HepG2 (cell line): ENCODE measurements around the gene CENPW. TPM values are rescaled to one million over a fixed set of nuclear protein-coding genes. Genes with fewer than 3 reads are reported as not detected.

ENCODE experiments used
- ATF6 ChIP-seq: sonication (generic); formaldehyde crosslinking; conservative IDR thresholded peaks from 2 replicates; pipeline ENCODE4 v1.4.0; 2020; ENCODE audit warnings: missing genetic modification reagents
- CHD4 ChIP-seq: fragments of 200-600 bp; sonication (generic); IDR thresholded peaks from 2 replicates; pipeline ENCODE4 v1.7.0; 2017; ENCODE audit warnings: mild to moderate bottlenecking, low read length, borderline replicate concordance
- HMG20B ChIP-seq: conservative IDR thresholded peaks from 2 replicates; pipeline ENCODE4 v1.6.1; 2016; ENCODE audit warnings: missing genetic modification reagents, missing compliant biosample characterization
- KAT7 ChIP-seq: IDR thresholded peaks from 2 replicates; pipeline ENCODE4 v1.6.1; 2018; ENCODE audit warnings: borderline replicate concordance, missing compliant biosample characterization
- KLF12 ChIP-seq: sonication (generic); formaldehyde crosslinking; IDR thresholded peaks from 2 replicates; pipeline ENCODE4 v1.4.0; 2020; ENCODE audit warnings: missing genetic modification reagents, borderline replicate concordance
- MTA3 ChIP-seq: sonication (generic); formaldehyde crosslinking; IDR thresholded peaks from 2 replicates; pipeline ENCODE4 v1.4.0; 2020; ENCODE audit warnings: missing genetic modification reagents
- NFYC ChIP-seq: IDR thresholded peaks from 2 replicates; pipeline ENCODE4 v1.6.1; 2016; ENCODE audit warnings: missing genetic modification reagents, missing compliant biosample characterization
- PAF1 ChIP-seq: IDR thresholded peaks from 2 replicates; pipeline ENCODE4 v1.6.1; 2016; ENCODE audit warnings: missing genetic modification reagents, missing compliant biosample characterization
- PCBP2 ChIP-seq: fragments of 200-400 bp; formaldehyde crosslinking; optimal IDR thresholded peaks from 2 replicates; pipeline ENCODE3; 2018; ENCODE audit warnings: low read length, low read depth; ENCODE audit not compliant: poor library complexity, severe bottlenecking
- PTBP1 ChIP-seq: fragments of 200-400 bp; formaldehyde crosslinking; IDR thresholded peaks from 2 replicates; pipeline ENCODE4 v1.6.1; 2018; ENCODE audit warnings: low read length, low read depth; ENCODE audit not compliant: poor library complexity, severe bottlenecking
- RFXAP ChIP-seq: sonication (generic); formaldehyde crosslinking; IDR thresholded peaks from 2 replicates; pipeline ENCODE4 v1.4.0; 2020; ENCODE audit warnings: missing genetic modification reagents, borderline replicate concordance
- SATB2 ChIP-seq: sonication (generic); formaldehyde crosslinking; IDR thresholded peaks from 2 replicates; pipeline ENCODE4 v1.5.0; 2020; ENCODE audit warnings: missing genetic modification reagents
- SP4 ChIP-seq: sonication (generic); formaldehyde crosslinking; IDR thresholded peaks from 2 replicates; pipeline ENCODE4 v1.8.1; 2023; ENCODE audit warnings: mild to moderate bottlenecking, missing genetic modification reagents
- SP5 ChIP-seq: IDR thresholded peaks from 2 replicates; pipeline ENCODE4 v1.6.1; 2016; ENCODE audit warnings: low read depth, borderline replicate concordance
- TBX2 ChIP-seq: sonication (generic); formaldehyde crosslinking; IDR thresholded peaks from 2 replicates; pipeline ENCODE4 v1.5.0; 2020; ENCODE audit warnings: missing genetic modification reagents, mild to moderate bottlenecking, borderline replicate concordance
- TGIF2 ChIP-seq: IDR thresholded peaks from 2 replicates; pipeline ENCODE4 v1.6.1; 2016; ENCODE audit warnings: control low read depth, missing compliant biosample characterization
- ZNF20 ChIP-seq: sonication (generic); formaldehyde crosslinking; IDR thresholded peaks from 2 replicates; pipeline ENCODE4 v1.4.0; 2020; ENCODE audit warnings: mild to moderate bottlenecking, moderate library complexity, missing genetic modification reagents
- ZNF556 ChIP-seq: sonication (generic); formaldehyde crosslinking; IDR thresholded peaks from 2 replicates; pipeline ENCODE4 v1.4.0; 2020; ENCODE audit warnings: mild to moderate bottlenecking, missing genetic modification reagents, borderline replicate concordance
- ZNF570 ChIP-seq: sonication (generic); formaldehyde crosslinking; IDR thresholded peaks from 2 replicates; pipeline ENCODE4 v1.4.0; 2020; ENCODE audit warnings: mild to moderate bottlenecking, missing genetic modification reagents, borderline replicate concordance
- ZNF572 ChIP-seq: sonication (generic); formaldehyde crosslinking; IDR thresholded peaks from 2 replicates; pipeline ENCODE4 v1.5.1; 2020; ENCODE audit warnings: mild to moderate bottlenecking, missing genetic modification reagents
- ZNF619 ChIP-seq: sonication (generic); formaldehyde crosslinking; IDR thresholded peaks from 2 replicates; pipeline ENCODE4 v1.4.0; 2020; ENCODE audit warnings: mild to moderate bottlenecking, missing genetic modification reagents
- ZNF7 ChIP-seq: IDR thresholded peaks from 2 replicates; pipeline ENCODE4 v1.6.1; 2016; ENCODE audit warnings: missing biosample characterization, missing genetic modification reagents
- polyA plus RNA-seq, 8 experiments: library from polyadenylated mRNA; depleted of rRNA in 3 of 8; stranded (reverse) in 7 of 8; unstranded in 1 of 8; fragments of >200 nt; fragmentation: Illumina TruSeq in 4 of 8; extraction: Trizol in 4 of 8; gene quantifications; 2 replicates each; pipeline versions ENCODE4 v1.2.1 to v1.2.3, GENCODE V29; 2011 to 2016; ENCODE audit warnings: low read depth in 4 of 8, missing spikeins in 1 of 8, mixed read lengths in 1 of 8; ENCODE audit not compliant: insufficient read depth in 1 of 8
- total RNA-seq, 5 experiments: library from RNA; depleted of rRNA; stranded (reverse); fragments of >200 nt; fragmentation: Illumina TruSeq; extraction: Trizol; gene quantifications; 2 replicates each; pipeline ENCODE4 v1.2.3, GENCODE V29; 2016; ENCODE audit warnings: low read depth in 1 of 5
- TF ChIP-seq, protein P1 (sequence below): sonication (generic); formaldehyde crosslinking; IDR thresholded peaks from 2 replicates; pipeline ENCODE4 v1.9.0; 2021; ENCODE audit warnings: missing genetic modification reagents, mild to moderate bottlenecking, borderline replicate concordance
- TF ChIP-seq, protein P2 (sequence below): fragments of 450-650 bp; IDR thresholded peaks from 2 replicates; pipeline ENCODE4 v1.6.1; 2017
- TF ChIP-seq, protein P3 (sequence below): IDR thresholded peaks from 2 replicates; pipeline ENCODE4 v1.6.1; 2016; ENCODE audit warnings: missing compliant biosample characterization, missing genetic modification reagents, borderline replicate concordance

Gene CENPW
- total and polyA plus RNA-seq, 2 of the 13 experiments (the other 11 are each of a cell fraction or from before 2014, with no cell fraction given), result 8.6 to 94.7 TPM

GRCh38 chr6:126339796-126340609 lies at the start of gene CENPW (continued):
- TF ChIP-seq MTA3 (CRISPR knock-in tag), result no peak
- no peak for TF ChIP-seq CHD4
- TF ChIP-seq TGIF2 (CRISPR knock-in tag), result peak; percentile 97
- TF ChIP-seq SATB2 (CRISPR knock-in tag), result no peak
- TF ChIP-seq KAT7, result peak; percentile 74; the same call in 1 of the 2 replicates
- TF ChIP-seq PCBP2, result no peak
- 0 out of 2 replicates have a peak, but pooled peaks have one; percentile 32 for TF ChIP-seq HMG20B (CRISPR knock-in tag)
- TF ChIP-seq, protein P1, sequence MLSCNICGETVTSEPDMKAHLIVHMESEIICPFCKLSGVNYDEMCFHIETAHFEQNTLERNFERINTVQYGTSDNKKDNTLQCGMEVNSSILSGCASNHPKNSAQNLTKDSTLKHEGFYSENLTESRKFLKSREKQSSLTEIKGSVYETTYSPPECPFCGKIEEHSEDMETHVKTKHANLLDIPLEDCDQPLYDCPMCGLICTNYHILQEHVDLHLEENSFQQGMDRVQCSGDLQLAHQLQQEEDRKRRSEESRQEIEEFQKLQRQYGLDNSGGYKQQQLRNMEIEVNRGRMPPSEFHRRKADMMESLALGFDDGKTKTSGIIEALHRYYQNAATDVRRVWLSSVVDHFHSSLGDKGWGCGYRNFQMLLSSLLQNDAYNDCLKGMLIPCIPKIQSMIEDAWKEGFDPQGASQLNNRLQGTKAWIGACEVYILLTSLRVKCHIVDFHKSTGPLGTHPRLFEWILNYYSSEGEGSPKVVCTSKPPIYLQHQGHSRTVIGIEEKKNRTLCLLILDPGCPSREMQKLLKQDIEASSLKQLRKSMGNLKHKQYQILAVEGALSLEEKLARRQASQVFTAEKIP (CRISPR knock-in tag), result no peak
- no peak; the same call in 1 of the 2 replicates for TF ChIP-seq SP5 (CRISPR knock-in tag)
- TF ChIP-seq KLF12 (CRISPR knock-in tag), result peak; percentile 67; the same call in 1 of the 2 replicates
- TF ChIP-seq ZNF619 (CRISPR knock-in tag), result no peak; the same call in 1 of the 2 replicates
- TF ChIP-seq ZNF7 (CRISPR knock-in tag), result no peak
- TF ChIP-seq ATF6, result no peak
- TF ChIP-seq, protein P2, sequence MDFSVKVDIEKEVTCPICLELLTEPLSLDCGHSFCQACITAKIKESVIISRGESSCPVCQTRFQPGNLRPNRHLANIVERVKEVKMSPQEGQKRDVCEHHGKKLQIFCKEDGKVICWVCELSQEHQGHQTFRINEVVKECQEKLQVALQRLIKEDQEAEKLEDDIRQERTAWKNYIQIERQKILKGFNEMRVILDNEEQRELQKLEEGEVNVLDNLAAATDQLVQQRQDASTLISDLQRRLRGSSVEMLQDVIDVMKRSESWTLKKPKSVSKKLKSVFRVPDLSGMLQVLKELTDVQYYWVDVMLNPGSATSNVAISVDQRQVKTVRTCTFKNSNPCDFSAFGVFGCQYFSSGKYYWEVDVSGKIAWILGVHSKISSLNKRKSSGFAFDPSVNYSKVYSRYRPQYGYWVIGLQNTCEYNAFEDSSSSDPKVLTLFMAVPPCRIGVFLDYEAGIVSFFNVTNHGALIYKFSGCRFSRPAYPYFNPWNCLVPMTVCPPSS, result no peak
- TF ChIP-seq PAF1 (CRISPR knock-in tag), result no peak; the same call in 1 of the 2 replicates
- TF ChIP-seq ZNF572, result no peak
- TF ChIP-seq ZNF556 (CRISPR knock-in tag), result peak; percentile 92; the same call in 1 of the 2 replicates
- TF ChIP-seq TBX2 (CRISPR knock-in tag), result peak; percentile 22; the same call in 1 of the 2 replicates
- TF ChIP-seq PTBP1, result no peak
- TF ChIP-seq, protein P3, sequence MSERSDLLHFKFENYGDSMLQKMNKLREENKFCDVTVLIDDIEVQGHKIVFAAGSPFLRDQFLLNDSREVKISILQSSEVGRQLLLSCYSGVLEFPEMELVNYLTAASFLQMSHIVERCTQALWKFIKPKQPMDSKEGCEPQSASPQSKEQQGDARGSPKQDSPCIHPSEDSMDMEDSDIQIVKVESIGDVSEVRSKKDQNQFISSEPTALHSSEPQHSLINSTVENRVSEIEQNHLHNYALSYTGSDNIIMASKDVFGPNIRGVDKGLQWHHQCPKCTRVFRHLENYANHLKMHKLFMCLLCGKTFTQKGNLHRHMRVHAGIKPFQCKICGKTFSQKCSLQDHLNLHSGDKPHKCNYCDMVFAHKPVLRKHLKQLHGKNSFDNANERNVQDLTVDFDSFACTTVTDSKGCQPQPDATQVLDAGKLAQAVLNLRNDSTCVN (CRISPR knock-in tag), result peak; percentile 59; the same call in 1 of the 2 replicates
- TF ChIP-seq NFYC (CRISPR knock-in tag), result peak; percentile 57
- TF ChIP-seq SP4, result peak; percentile 97
- TF ChIP-seq ZNF570 (CRISPR knock-in tag), result no peak
- TF ChIP-seq RFXAP, result no peak; the same call in 1 of the 2 replicates
- TF ChIP-seq ZNF20 (CRISPR knock-in tag), result no peak
